H9 (cell line): ENCODE results near the gene FHIT. TPM values are rescaled to one million over a fixed set of nuclear protein-coding genes. Genes with fewer than 3 reads are reported as not detected.

Source experiments
- DNase-seq: peaks from one replicate; pipeline ENCODE4 v3.0.0-alpha.2; 2017
- H2AFZ ChIP-seq: one replicate; pipeline ENCODE4 v1.6.1; 2013; ENCODE audit warnings: mild to moderate bottlenecking, low read length, control low read depth, moderate library complexity
- H2AK5ac ChIP-seq: 2 replicates; pipeline ENCODE4 v1.6.1; 2013; ENCODE audit warnings: low read length, control low read depth, mixed read lengths; ENCODE audit not compliant: insufficient read length
- H2BK120ac ChIP-seq: one replicate; pipeline ENCODE4 v1.6.1; 2013; ENCODE audit warnings: low read depth, mild to moderate bottlenecking, low read length, control low read depth, inconsistent platforms; ENCODE audit not compliant: poor library complexity, severe bottlenecking
- H2BK12ac ChIP-seq: 2 replicates; pipeline ENCODE4 v1.6.1; 2013; ENCODE audit warnings: low read length, control low read depth, mixed read lengths, low read depth; ENCODE audit not compliant: insufficient read length
- H2BK15ac ChIP-seq: 2 replicates; pipeline ENCODE4 v1.6.1; 2013; ENCODE audit warnings: low read depth, low read length, control low read depth
- H2BK20ac ChIP-seq: one replicate; pipeline ENCODE4 v1.6.1; 2013; ENCODE audit warnings: low read depth, mild to moderate bottlenecking, low read length, control low read depth, inconsistent platforms; ENCODE audit not compliant: poor library complexity, severe bottlenecking
- H2BK5ac ChIP-seq: 2 replicates; pipeline ENCODE4 v1.6.1; 2013; ENCODE audit warnings: low read length, control low read depth, mixed read lengths; ENCODE audit not compliant: insufficient read length
- H3K14ac ChIP-seq: 2 replicates; pipeline ENCODE4 v1.6.1; 2013; ENCODE audit warnings: low read length, control low read depth; ENCODE audit not compliant: insufficient read depth
- H3K18ac ChIP-seq: 2 replicates; pipeline ENCODE4 v1.6.1; 2013; ENCODE audit warnings: low read depth, mild to moderate bottlenecking, mixed read lengths, low read length, control low read depth; ENCODE audit not compliant: insufficient read length
- H3K23ac ChIP-seq: 2 replicates; pipeline ENCODE4 v1.6.1; 2013; ENCODE audit warnings: low read length, control low read depth, mixed read lengths, low read depth; ENCODE audit not compliant: insufficient read length
- H3K23me2 ChIP-seq: 2 replicates; pipeline ENCODE4 v1.6.1; 2013; ENCODE audit warnings: low read depth, mild to moderate bottlenecking, mixed read lengths, low read length, control low read depth; ENCODE audit not compliant: insufficient read length, poor library complexity, severe bottlenecking
- H3K27ac ChIP-seq: 2 replicates; pipeline ENCODE4 v1.5.1; 2013; ENCODE audit warnings: low read length, control low read depth, mixed read lengths, low read depth; ENCODE audit not compliant: insufficient read length
- H3K27me3 ChIP-seq: 2 replicates; pipeline ENCODE4 v1.6.1; 2013; ENCODE audit warnings: low read length, control low read depth, inconsistent platforms; ENCODE audit not compliant: insufficient read depth
- H3K4ac ChIP-seq: 2 replicates; pipeline ENCODE4 v1.6.1; 2013; ENCODE audit warnings: low read depth, mild to moderate bottlenecking, control low read depth, inconsistent platforms, low read length, moderate library complexity
- H3K4me1 ChIP-seq: 2 replicates; pipeline ENCODE4 v1.6.1; 2013; ENCODE audit warnings: low read length, control low read depth, inconsistent platforms; ENCODE audit not compliant: insufficient read depth
- H3K4me2 ChIP-seq: 2 replicates; pipeline ENCODE4 v1.6.1; 2013; ENCODE audit warnings: low read length, control low read depth, mixed read lengths; ENCODE audit not compliant: insufficient read length, insufficient read depth
- H3K56ac ChIP-seq: 2 replicates; pipeline ENCODE4 v1.6.1; 2013; ENCODE audit warnings: low read depth, mild to moderate bottlenecking, mixed read lengths, low read length, control low read depth; ENCODE audit not compliant: insufficient read length
- H3K79me1 ChIP-seq: 2 replicates; pipeline ENCODE4 v1.6.1; 2013; ENCODE audit warnings: low read depth, mild to moderate bottlenecking, moderate library complexity, low read length, control low read depth, inconsistent platforms; ENCODE audit not compliant: insufficient read depth, poor library complexity, severe bottlenecking
- H3K79me2 ChIP-seq: 2 replicates; pipeline ENCODE4 v1.6.1; 2013; ENCODE audit warnings: low read length, control low read depth, inconsistent platforms; ENCODE audit not compliant: insufficient read depth
- H3K9ac ChIP-seq: 2 replicates; pipeline ENCODE4 v1.6.1; 2013; ENCODE audit warnings: low read length, control low read depth, mixed read lengths; ENCODE audit not compliant: insufficient read length; ENCODE audit errors: extremely low read depth
- H3K9me3 ChIP-seq: one replicate; pipeline ENCODE4 v1.6.1; 2013; ENCODE audit warnings: low read depth, low read length, inconsistent platforms; ENCODE audit not compliant: control insufficient read depth
- H3T11ph ChIP-seq: one replicate; pipeline ENCODE4 v1.6.1; 2013; ENCODE audit warnings: mild to moderate bottlenecking, low read length, control low read depth, inconsistent platforms
- H4K20me1 ChIP-seq: one replicate; pipeline ENCODE4 v1.6.1; 2013; ENCODE audit not compliant: control insufficient read depth, insufficient read length, insufficient read depth
- H4K5ac ChIP-seq: 2 replicates; pipeline ENCODE4 v1.6.1; 2013; ENCODE audit warnings: low read depth, mild to moderate bottlenecking, mixed read lengths, low read length, control low read depth; ENCODE audit not compliant: insufficient read length
- H4K8ac ChIP-seq: replicated peaks from 2 replicates; pipeline ENCODE4 v1.6.1; 2013; ENCODE audit warnings: low read length, control low read depth, mixed read lengths, low read depth; ENCODE audit not compliant: insufficient read length
- H4K91ac ChIP-seq: 2 replicates; pipeline ENCODE4 v1.6.1; 2013; ENCODE audit warnings: low read depth, mild to moderate bottlenecking, moderate library complexity, mixed read lengths, low read length, control low read depth; ENCODE audit not compliant: insufficient read length
- H3K27ac Mint-ChIP-seq, 3 experiments: 2 replicates in 2 of 3; 3 replicates in 1 of 3; pipeline ENCODE4 v1.8.0; 2020 to 2021; ENCODE audit warnings: mixed read lengths in 3 of 3, mild to moderate bottlenecking in 1 of 3, moderate library complexity in 1 of 3
- H3K27me3 Mint-ChIP-seq: 2 replicates; pipeline ENCODE4 v1.8.0; 2021; ENCODE audit warnings: low read depth, mild to moderate bottlenecking, moderate library complexity, mixed read lengths
- H3K36me3 Mint-ChIP-seq, 3 experiments: 2 replicates in 2 of 3; 3 replicates in 1 of 3; pipeline ENCODE4 v1.8.0; 2020 to 2021; ENCODE audit warnings: low read depth in 3 of 3, mixed read lengths in 3 of 3; ENCODE audit not compliant: insufficient read depth in 1 of 3
- H3K4me1 Mint-ChIP-seq, 2 experiments: 2 replicates each; pipeline ENCODE4 v1.8.0; 2020; ENCODE audit warnings: mixed read lengths in 2 of 2
- H3K4me3 Mint-ChIP-seq, 2 experiments: 2 replicates in 1 of 2; 3 replicates in 1 of 2; pipeline ENCODE4 v1.8.0; 2020 to 2021; ENCODE audit warnings: mild to moderate bottlenecking in 2 of 2, mixed read lengths in 2 of 2, moderate library complexity in 1 of 2
- H3K9me3 Mint-ChIP-seq, 2 experiments: 2 replicates in 1 of 2; 3 replicates in 1 of 2; pipeline ENCODE4 v1.8.0; 2020; ENCODE audit warnings: mild to moderate bottlenecking in 2 of 2, mixed read lengths in 2 of 2, moderate library complexity in 1 of 2
- CTCF ChIP-seq: fragments of 200-600 bp; sonication (generic); conservative IDR thresholded peaks from 3 replicates; pipeline ENCODE4 v1.8.0; 2021; ENCODE audit warnings: antibody characterized with exemption, mild to moderate bottlenecking
- WGBS: extraction: QIAGEN DNeasy Blood & Tissue Kit; methylation state at CpG from one replicate; pipeline ENCODE4 v1.1.7; 2013; ENCODE audit warnings: missing lambda C conversion rate, low lambda C conversion rate, mixed read lengths; ENCODE audit not compliant: insufficient read length; ENCODE audit errors: extremely low coverage; 5-methylcytosine and 5-hydroxymethylcytosine counted together
- total RNA-seq: library from RNA; stranded (reverse); gene quantifications from 2 replicates; pipeline ENCODE4 v1.2.1, GENCODE V29; 2021

The FHIT gene
- total RNA-seq, 1 experiment from 2014 or later = 3.0 TPM

DNA sequence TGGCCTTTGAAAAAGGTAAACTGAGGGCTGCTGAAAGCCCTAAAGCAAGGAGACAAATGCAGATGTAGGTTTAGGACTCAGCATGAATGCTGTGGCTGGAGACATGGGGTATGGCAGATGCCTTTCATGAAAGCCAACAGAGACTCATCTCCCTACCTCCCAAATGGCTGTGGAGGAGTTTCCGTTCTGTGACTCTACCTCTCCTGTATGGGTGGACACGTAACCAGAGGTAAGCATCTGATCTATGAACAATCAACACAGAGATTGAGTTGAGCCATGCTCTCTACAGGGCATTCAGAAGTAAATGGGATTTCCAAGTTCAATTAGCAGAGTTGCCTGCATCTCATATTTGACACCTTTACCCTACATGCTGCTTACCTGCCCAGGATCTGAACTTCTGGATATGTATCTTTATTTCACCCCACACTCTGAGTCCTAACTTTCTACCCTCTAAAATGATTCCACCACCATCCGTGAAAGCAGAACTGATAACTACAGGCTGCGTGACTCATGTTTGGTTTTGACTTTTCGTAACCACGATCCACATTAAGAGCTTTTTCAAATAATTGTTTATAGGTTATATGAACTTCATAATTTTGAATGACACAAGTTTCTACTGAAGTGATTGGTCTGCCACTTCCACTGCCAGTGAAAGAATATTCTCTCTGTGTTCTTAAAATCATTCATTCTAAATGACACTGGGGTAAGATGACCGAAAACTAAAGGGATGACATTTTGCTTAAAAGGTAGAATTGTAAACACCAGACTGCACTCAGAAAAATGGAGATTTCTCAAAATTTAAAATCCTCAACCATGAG, 1058.7 kb downstream of the FHIT start:
- no peak overlapping the region for H3T11ph ChIP-seq
- H3K27ac ChIP-seq = no peak overlapping the region
- H2AFZ ChIP-seq = no peak overlapping the region
- no peak overlapping the region for H2AK5ac ChIP-seq
- H3K14ac ChIP-seq = no peak overlapping the region
- no peaks in the 10 kb centered on the region for H3K36me3 Mint-ChIP-seq
- no peaks in the 10 kb centered on the region for H3K27me3 Mint-ChIP-seq
- no peak overlapping the region for H3K27ac Mint-ChIP-seq
- no peak for TF ChIP-seq CTCF
- H4K91ac ChIP-seq = no peak overlapping the region
- H3K4ac ChIP-seq = no peak overlapping the region
- H3K79me2 ChIP-seq = no peaks in the 10 kb centered on the region
- no peaks in the 10 kb centered on the region for H3K4me1 ChIP-seq
- no peaks in the 10 kb centered on the region for H3K9me3 ChIP-seq
- H2BK15ac ChIP-seq = no peak overlapping the region
- no peak overlapping the region for H2BK20ac ChIP-seq
- H3K23ac ChIP-seq = no peak overlapping the region
- H3K18ac ChIP-seq = no peak overlapping the region
- WGBS = no CpG with 5 or more reads among the region's 7 CpGs
- H3K23me2 ChIP-seq = no peaks in the 10 kb centered on the region
- H2BK120ac ChIP-seq = no peak overlapping the region
- H2BK5ac ChIP-seq = no peak overlapping the region
- H4K8ac ChIP-seq = no peak overlapping the region
- no peak overlapping the region for H3K4me3 Mint-ChIP-seq
- peaks cover 12 to 16% of the 10 kb centered on the region in 2 experiments for H3K4me1 Mint-ChIP-seq
- no peak overlapping the region for H4K5ac ChIP-seq
- no peaks in the 10 kb centered on the region for H3K9me3 Mint-ChIP-seq
- no peak overlapping the region for H3K9ac ChIP-seq
- H4K20me1 ChIP-seq = no peaks in the 10 kb centered on the region
- no peaks in the 10 kb centered on the region for H3K79me1 ChIP-seq
- no peak overlapping the region for H3K56ac ChIP-seq
- H2BK12ac ChIP-seq = no peak overlapping the region
- no peaks in the 10 kb centered on the region for H3K27me3 ChIP-seq
- H3K4me2 ChIP-seq = no peak overlapping the region
- DNase-seq = no peak
